NCI-H1417 treated with DMSO at 0.1 percent for 48 hours (cell line): ENCODE measurements around the gene CACNG6.

ENCODE experiments used
- DNase-seq: peaks from one replicate; lab custom pipeline; 2025; lab: John Stamatoyannopoulos, UW

Gene CACNG6

DNA sequence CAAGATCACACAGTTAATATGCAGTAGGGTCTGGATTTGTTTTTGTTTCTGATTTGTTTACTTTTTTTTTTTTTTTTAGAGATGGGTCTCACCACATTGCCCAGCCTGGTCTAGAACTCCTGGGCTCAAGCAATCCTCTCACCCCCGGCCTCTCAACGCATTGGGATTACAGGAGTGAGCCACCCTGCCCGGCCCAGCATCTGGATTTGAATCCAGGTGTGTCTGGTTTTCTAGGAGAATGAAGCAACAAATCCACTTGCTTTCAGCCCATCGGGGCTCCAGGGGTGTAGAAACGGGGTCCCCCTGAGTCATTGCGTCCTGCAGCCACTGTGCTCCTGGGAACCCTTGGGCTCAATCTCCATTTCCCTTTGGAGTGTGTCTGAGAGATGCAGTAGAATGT, 22.1 kb upstream of the CACNG6 start:
- DNase-seq, result no peak

DNA sequence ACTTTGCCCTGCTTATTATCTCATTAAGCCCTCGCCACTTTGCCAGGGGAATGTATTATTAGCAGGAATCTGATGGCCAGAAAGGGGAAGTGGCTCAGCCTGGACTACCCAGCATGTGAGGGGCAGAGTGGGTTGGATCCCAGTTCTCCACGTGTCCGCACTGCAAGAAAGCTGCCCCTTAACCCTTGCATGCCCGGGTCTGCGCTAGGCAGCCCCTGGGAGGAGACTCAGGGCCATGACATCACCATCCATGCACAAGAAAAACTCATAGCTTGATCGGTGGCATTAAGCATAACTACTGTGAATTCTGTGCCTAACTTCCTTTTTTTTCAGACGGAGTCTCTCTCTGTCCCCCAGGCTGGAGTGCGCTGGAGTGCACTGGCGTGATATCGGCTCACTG, 19.8 kb upstream of the CACNG6 start:
- no peak for DNase-seq

DNA sequence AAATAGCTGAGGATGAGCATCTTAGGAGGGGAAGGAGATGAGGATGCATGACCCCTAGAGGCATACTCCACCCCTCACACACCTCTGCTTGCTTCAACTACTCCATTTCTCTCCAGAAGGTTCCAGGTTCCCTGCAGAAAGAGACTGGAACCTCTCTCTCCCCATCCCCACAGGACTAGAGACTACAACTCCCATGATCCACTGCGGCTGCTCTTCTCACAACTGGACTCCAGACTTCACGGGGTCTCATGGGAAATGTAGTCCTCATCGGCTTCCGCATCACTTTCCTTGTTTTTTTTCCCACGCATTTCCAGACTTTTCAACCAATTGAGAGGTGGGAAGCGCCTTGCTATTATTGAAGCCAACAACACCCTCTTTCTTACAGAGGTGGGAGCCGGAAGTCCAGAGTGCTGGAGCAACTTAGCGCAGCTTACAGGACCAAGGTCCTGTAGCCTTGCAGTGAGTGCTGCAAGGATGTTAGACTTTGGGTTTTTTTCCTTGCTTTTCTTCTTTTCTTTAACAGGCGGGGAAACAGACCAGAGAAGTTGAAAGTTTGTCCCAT, 13.9 kb upstream of the CACNG6 start:
- DNase-seq, result no peak

DNA sequence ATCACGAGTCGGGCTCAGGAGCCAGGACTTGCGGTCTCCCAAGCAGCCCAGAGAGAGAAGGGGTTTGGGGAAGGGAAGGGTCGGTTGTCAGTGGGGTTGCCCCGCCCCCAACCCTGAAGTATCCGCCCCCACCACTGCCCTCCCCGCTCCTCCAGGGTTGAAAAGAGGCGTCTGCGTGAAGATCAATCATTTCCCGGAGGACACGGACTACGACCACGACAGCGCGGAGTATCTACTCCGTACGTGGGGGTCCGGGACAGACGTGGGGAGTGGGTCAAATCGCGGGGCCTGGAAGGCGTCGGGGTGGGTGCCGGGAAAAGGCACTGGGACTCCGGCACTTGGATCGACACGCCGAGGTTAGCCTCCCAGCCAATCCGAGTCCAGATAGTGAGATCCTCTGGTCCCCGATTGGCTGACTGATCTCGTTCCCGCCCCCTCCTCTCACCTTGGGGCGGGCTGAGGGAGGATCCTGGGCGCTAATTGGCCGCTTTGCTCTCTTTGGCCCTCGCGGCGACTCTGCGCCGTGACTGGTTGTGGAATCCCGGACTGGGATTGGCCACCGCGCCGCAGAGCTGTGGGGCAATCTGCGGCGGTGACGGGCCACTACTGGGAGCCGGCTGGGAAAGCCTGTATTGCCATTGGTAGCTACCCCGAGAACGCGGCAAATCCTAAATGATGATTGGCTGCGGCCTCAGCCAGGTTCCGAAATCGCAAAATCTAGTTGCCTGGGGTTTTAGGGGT, 13.3 kb upstream of the CACNG6 start:
- DNase-seq, result no peak

GRCh38 chr19:53978975-53979801, 12.2 kb upstream of the CACNG6 start:
- DNase-seq, result no peak

DNA sequence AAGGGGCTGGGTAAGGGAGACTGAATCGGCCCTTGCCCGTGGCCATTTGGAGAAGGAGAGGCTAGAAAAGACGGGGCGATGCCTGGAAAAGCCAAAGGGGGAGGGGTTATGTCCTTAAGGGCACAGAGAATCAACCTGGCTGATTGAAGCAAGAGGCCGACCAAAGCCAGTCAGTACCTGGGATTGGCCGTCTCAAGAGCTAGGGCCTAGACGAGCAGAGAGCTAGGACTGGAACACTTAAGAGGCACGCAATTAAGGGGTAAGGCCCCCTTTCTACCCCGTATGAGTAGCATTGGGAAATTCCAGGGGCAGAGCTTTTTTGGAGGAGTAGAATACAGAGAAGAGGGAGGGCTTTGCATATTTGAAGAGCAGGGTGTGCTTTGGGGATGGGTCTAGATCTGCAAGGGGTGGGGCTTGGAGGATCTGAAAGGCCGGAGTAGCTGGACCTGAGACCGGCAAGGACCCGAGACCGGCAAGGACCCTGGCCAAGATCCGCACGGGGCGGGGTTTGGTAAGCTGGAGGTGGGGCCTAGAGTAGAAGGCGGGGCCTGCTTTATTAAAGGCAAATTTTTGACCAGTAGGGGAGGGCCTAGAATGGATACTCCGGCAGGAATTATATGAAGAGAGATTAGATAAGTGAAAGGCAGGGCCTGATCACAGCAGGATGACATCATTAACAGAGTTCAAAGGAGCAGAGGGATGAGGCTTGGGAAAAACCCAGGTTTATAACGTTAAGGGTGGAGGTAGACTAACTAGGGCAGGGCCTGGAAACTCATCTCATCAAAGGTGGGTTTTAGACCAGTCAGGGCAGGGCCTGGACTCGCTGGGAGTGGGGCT, 10.7 kb upstream of the CACNG6 start:
- no peak for DNase-seq

- no peak for DNase-seq
Observed at GRCh38 chr19:53981376-53981951, 10.0 kb upstream of the CACNG6 start.

GRCh38 chr19:53982001-53982451, 9.4 kb upstream of the CACNG6 start:
- DNase-seq, result no peak

DNA sequence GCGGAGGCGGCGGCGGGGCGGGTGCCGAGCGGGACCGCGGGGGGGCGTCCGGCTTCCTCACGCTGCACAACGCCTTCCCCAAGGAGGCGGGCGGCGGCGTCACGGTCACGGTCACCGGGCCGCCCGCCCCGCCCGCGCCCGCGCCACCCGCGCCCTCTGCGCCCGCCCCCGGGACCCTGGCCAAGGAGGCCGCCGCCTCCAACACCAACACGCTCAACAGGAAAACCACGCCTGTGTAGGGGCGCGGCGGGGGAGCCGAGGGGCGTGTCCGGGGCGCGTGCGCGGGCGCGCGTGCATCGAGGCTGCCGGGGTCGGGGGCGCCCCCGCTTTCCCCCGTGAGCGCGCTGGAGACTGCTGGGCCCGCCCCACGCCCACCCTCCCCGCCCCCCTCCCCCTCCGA, 8.8 kb upstream of the CACNG6 start:
- no peak for DNase-seq

- DNase-seq, result no peak
Observed at GRCh38 chr19:53983457-53984289, 7.8 kb upstream of the CACNG6 start.

DNA sequence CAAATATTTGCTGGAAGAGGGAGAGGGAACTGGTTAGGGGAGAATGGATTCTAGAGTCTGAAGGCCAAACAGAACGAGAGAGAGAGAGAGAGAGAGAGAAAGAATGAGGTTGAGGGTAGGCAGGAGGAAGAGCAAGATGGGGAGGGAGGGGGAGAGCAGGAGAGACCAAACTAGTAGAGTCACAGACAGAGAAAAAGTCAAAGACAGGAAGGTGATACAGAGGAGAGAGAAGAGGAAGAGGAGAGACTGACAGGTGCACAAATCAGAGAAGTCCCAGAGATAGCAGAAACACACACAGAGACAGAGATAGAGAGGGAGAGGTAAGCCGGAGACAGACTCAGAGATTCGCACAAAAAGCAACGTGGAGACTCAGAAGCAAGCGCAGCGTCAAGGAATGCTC, 5.6 kb upstream of the CACNG6 start:
- DNase-seq, result no peak

DNA sequence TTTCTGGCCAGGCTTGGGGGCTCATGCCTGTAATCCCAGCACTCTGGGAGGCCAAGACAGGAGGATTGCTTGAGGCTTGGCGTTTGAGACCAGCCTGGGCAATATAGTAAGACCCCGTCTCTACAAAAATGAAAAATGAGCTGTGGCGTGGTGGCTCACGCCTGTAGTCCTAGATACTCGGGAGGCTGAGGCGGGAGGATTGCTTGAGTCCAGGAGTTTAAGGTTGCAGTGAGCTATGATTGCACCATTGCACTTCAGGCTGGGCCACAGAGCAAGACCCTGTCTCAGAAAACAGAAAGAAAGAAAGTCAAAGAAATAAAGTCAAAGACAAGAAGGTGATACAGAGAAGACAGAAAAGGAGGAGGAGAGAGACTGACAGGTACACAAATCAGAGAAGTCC, 2.5 kb upstream of the CACNG6 start:
- DNase-seq, result no peak

- DNase-seq, result no peak
Observed at GRCh38 chr19:53989600-53990533, 1.6 kb upstream of the CACNG6 start.

DNA sequence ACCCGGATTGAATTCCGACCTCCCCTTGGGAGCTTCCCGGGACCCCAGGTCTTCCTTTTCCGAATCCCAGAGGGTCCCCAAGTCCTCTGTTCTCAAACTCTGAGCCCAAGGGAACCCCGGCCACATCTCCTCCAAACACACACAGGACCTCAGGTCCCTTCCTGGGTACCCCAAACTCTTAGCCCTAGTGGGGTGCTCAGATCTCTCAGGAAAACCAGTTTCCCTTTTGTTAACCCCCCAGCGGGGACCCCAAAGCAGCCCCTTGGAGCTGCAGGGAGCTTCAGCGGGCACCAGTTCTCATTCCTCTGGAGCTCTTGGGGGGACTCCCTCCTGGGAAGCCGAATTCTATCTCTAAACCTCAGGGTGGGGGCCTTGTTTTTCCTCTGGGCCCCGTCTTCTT, 774 bp downstream of the CACNG6 start:
- DNase-seq, result no peak

GRCh38 chr19:53992815-53993214, 1.4 kb downstream of the CACNG6 start:
- no peak for DNase-seq

DNA sequence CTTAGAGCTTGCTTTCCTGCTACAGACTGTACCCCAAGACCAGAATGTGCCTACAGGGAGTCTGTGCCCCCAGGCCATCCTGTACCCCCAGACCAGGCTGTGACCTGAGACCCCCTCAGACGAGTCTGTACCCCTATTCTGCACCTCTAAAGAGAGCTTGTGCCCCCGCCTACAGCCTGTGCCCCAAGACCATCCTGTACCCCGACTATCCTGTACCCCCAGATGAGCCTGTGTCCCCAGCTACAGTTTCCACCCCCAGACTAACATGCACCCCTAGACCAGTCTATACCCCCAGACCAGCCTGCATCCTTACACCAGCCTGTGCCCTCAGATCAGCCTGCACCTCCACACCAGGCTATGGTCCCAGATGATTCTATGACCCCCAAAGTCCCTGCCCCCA, 2.0 kb downstream of the CACNG6 start:
- no peak for DNase-seq

DNA sequence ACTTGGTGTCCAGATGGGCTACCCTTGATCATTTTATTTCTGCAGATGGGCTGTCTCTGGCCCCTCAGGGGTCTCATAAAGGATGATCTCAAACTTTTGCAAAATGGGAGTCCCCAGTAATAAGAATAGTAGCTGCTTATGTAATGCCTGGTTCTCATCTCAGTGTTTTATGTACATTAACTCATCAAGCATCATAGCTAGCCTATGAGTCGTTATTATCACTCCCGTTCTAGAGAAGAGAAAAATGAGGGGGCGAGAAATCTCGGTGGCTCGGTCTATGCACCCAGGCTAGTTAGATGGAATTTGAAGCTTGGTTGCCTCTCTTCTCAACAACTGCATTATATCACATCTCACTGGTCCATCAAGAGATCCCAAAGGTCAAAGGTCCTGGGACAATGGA, 3.4 kb downstream of the CACNG6 start:
- no peak for DNase-seq

DNA sequence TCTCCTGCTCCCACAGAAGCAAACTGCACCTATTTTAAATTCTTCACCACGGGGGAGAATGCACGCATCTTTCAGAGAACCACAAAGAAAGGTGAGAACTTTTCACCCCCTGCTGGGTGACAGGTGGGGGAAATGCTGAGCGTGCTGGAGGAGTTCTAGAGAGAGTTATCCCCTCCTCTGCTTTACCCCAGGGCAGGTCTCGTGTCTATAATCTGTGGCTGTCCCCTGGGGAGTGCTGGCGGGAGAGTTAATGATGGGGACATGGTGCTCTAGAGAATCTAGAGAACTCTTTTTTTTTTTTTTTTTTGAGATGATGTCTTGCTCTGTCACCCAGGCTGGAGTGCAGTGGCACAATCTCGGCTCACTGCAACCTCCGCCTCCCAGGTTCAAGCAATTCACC, 6.8 kb downstream of the CACNG6 start:
- DNase-seq, result no peak

DNA sequence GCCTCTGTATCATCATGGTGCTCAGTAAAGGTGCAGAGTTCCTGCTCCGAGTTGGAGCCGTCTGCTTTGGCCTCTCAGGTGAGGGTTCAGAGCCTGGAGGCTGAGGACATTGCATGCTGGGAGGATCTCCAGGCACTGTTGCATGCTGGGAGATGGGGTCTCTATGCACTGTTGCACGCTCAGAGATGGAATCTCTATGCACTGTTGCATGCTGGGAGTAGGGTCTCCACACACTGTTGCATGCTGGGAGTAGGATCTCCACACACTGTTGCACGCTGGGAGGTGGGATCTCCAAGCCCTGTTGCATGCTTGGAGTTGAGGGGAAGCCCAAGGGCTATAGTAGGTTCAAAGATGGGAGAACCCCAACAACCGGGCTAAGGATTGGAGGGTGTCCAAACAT, 8.3 kb downstream of the CACNG6 start:
- DNase-seq, result no peak

GRCh38 chr19:54001496-54001895, 10.1 kb downstream of the CACNG6 start:
- DNase-seq, result no peak
